Psoas muscle (tissue), 8 donors: ENCODE results near the gene ZNF382. TPM values are rescaled to one million over a fixed set of nuclear protein-coding genes. Genes with fewer than 3 reads are reported as not detected.

Experiments used
- ATAC-seq, 4 donors: fragments of 200-7000 bp; cut with Tn5 transposase; one replicate each; pipeline ENCODE4 v1.9.1; 2020; ENCODE audit warnings: moderate library complexity in 3 of 4, mild to moderate bottlenecking in 2 of 4
- DNase-seq, 2 donors: peaks; one replicate each; pipeline ENCODE4 v3.0.0-alpha.2; 2020
- H3K27ac ChIP-seq: fragments of 200-600 bp; one replicate; pipeline ENCODE4 v1.8.0; 2022
- H3K27me3 ChIP-seq, 3 donors: fragments of 200-600 bp in 1 of 3; one replicate each; pipeline versions ENCODE4 v1.6.1 to v1.8.0; 2013 to 2022; ENCODE audit warnings: low read length in 2 of 3, mild to moderate bottlenecking in 2 of 3, moderate library complexity in 1 of 3; ENCODE audit not compliant: insufficient read depth in 3 of 3
- H3K36me3 ChIP-seq, 2 donors: fragments of 200-600 bp in 1 of 2; one replicate each; pipeline versions ENCODE4 v1.6.1 to v1.8.0; 2013 to 2022; ENCODE audit warnings: low read depth in 1 of 2, mild to moderate bottlenecking in 1 of 2, moderate library complexity in 1 of 2; ENCODE audit not compliant: insufficient read depth in 1 of 2
- H3K4me1 ChIP-seq: fragments of 200-600 bp; one replicate; pipeline ENCODE4 v1.8.0; 2022
- H3K4me3 ChIP-seq: fragments of 200-600 bp; one replicate; pipeline ENCODE4 v1.8.0; 2022; ENCODE audit warnings: mild to moderate bottlenecking
- H3K9me3 ChIP-seq: fragments of 200-600 bp; one replicate; pipeline ENCODE4 v1.8.0; 2022
- WGBS, 3 donors: extraction: QIAGEN DNeasy Blood & Tissue Kit; methylation state at CpG; one replicate each; pipeline versions ENCODE4 v1.1.6 to v1.1.7; 2013; 5-methylcytosine and 5-hydroxymethylcytosine counted together
- intact Hi-C, 2 donors: fragments of 100-400 bp; cut with DNase I; formaldehyde crosslinking; loops; one replicate each; pipeline versions ENCODE4 v1.11.0 to v1.14.2; 2022
- long read RNA-seq, 2 donors: library from polyadenylated mRNA; unstranded; transcript quantifications; one replicate each; pipeline ENCODE4 v2.0.0, GENCODE V29; 2021
- polyA plus RNA-seq, 3 donors: library from polyadenylated mRNA; stranded (reverse); fragments of 200-250 nt; gene quantifications; one replicate each; pipeline ENCODE4 v1.2.3, GENCODE V29; 2013
- total RNA-seq, 4 donors: library from RNA; stranded (reverse); fragmentation: NEBNext Ultra II Directional in 2 of 4; extraction: Animal tissue kit (Norgen Biotek cat#: 25700) in 2 of 4; gene quantifications; one replicate each; pipeline versions ENCODE4 v1.2.1 to v1.2.4, GENCODE V29; 2021 to 2023
- TF ChIP-seq, protein P1 (sequence below): fragments of 200-600 bp; IDR thresholded peaks from one replicate; pipeline ENCODE4 v1.8.0; 2022; ENCODE audit warnings: antibody characterized with exemption
- donor health status: healthy with polysubstance abuse.
- donor health status: DM: no; HTN: no; CAD: no; lungs with moderate emphysema.
- donor health status: Bipolar disorder and iron deficiency.
- donor health status: healthy.
- donor health status: DM: yes; HTN: yes; CAD: no.
- donor health status: DM: no; HTN: no; CAD: no.
- donor health status: DM: no; HTN: no; CAD: no.
- donor health status: DM: yes; HTN: yes; CAD: no.

The ZNF382 gene
- total RNA-seq (1 to 10 TPM in 3 of 4 donors, under 1 TPM in 1; 0.61 to 6.7 (median 2.4) TPM), polyA plus RNA-seq (1 to 10 TPM in 2 of 3 donors, under 1 TPM in 1; 0.77 to 1.5 (median 1.2) TPM)
- long read RNA-seq, donor 1, partial matches to known transcripts: 0 of 1 reads
- long read RNA-seq, donor 1, other reads (novel, unspliced or antisense): 1 of 1 reads
- long read RNA-seq, donor 2, partial matches to known transcripts: 0 of 3 reads
- long read RNA-seq, donor 2, other reads (novel, unspliced or antisense): 3 of 3 reads

- H3K9me3 ChIP-seq: peaks cover 35% of the 10 kb centered on the region
- H3K4me3 ChIP-seq: peak within 1 kb of the TSS; percentile 84
- peaks cover 8% of the 10 kb centered on the region for H3K4me1 ChIP-seq
- TF ChIP-seq, protein P1, sequence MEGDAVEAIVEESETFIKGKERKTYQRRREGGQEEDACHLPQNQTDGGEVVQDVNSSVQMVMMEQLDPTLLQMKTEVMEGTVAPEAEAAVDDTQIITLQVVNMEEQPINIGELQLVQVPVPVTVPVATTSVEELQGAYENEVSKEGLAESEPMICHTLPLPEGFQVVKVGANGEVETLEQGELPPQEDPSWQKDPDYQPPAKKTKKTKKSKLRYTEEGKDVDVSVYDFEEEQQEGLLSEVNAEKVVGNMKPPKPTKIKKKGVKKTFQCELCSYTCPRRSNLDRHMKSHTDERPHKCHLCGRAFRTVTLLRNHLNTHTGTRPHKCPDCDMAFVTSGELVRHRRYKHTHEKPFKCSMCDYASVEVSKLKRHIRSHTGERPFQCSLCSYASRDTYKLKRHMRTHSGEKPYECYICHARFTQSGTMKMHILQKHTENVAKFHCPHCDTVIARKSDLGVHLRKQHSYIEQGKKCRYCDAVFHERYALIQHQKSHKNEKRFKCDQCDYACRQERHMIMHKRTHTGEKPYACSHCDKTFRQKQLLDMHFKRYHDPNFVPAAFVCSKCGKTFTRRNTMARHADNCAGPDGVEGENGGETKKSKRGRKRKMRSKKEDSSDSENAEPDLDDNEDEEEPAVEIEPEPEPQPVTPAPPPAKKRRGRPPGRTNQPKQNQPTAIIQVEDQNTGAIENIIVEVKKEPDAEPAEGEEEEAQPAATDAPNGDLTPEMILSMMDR: no peak
- intact Hi-C loops: no loop called here
- 1 to 2% (median 1%) methylated on average over 65 to 73 of the region's 73 CpGs for WGBS, 3 donors
- no peaks in the 10 kb centered on the region for H3K27me3 ChIP-seq
- peak; percentile 76 to 79 for DNase-seq
- H3K36me3 ChIP-seq: peaks cover 6 to 15% of the 10 kb centered on the region in 2 donors
- ATAC-seq: peak; percentile 78 to 90 (median 84)
- H3K27ac ChIP-seq: peak within 1 kb of the TSS; percentile 78
Observed at GRCh38 chr19:36605101-36605876, at the start of gene ZNF382. Gene ZNF382, plus strand, starts transcription at chr19:36605313. Its CDS starts 4,602 bp downstream, at chr19:36609915.

DNA sequence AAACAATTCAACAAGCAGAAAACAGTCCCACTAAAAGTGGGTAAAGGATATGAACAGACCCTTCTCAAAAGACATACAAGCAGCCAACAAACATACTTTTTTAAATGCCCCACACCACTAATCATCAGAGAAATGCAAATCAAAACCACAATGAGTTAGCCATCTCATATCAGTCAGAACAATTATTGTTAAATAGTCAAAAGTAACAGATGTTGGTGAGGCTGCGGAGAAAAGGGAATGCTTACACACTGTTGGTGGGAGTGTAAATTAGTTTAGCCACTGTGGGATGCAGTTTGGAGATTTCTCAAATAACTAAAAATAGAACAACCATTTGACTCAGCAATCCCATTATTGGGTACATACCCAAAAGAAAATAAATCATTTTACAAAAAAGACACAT lies 40.7 kb upstream of the ZNF382 start:
- no peaks in the 10 kb centered on the region for H3K27me3 ChIP-seq
- no peak overlapping the region for H3K27ac ChIP-seq
- no peak overlapping the region for H3K4me3 ChIP-seq
- ATAC-seq (no peak), DNase-seq (no peak)
- peaks cover 4 to 40% of the 10 kb centered on the region in 2 donors for H3K36me3 ChIP-seq
- intact Hi-C loops: no loop called here
- 96 to 97% (median 97%) methylated on average over 1 of the region's 1 CpG for WGBS, 3 donors
- no peaks in the 10 kb centered on the region for H3K4me1 ChIP-seq
- peaks cover 93% of the 10 kb centered on the region for H3K9me3 ChIP-seq
- TF ChIP-seq, protein P1: no peak

DNA sequence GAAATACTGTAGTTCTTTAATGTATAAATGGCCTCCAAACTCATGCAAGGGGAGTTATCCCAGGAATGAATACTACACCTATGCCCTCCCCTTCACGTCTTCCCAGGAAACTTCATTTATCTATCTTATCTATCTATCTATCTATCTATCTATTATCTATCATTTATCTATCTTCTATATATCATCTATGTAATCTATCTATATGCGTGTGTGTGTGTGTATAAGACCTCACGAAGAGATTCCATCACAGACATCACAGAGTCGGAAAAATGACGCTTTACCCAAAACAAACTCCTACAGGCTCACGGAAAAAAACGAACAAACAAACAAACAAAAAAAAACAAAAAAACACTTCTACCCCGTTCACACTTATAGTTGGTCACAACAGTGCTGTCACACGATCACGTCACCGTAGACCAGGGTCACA lies 32.5 kb upstream of the ZNF382 start:
- Histone ChIP-seq H3K27me3 (no peaks in the 10 kb centered on the region), H3K27ac (peak overlapping the region; percentile 91), H3K4me1 (peaks cover 5% of the 10 kb centered on the region), H3K9me3 (peaks cover 45% of the 10 kb centered on the region), H3K36me3 (peaks cover 7 to 56% of the 10 kb centered on the region in 2 donors), H3K4me3 (peak overlapping the region; percentile 97)
- ATAC-seq (no peak), DNase-seq (no peak)
- intact Hi-C loops: loop anchor here (2.0 to 5.0 kb wide), 2 partner anchors 44 to 45 kb away; partner anchors contain the start of gene ZNF260 (in 2 of the 2)
- TF ChIP-seq, protein P1: no peak
- 1 to 2% (median 1%) methylated on average over 11 of the region's 11 CpGs for WGBS, 3 donors

GRCh38 chr19:36573020-36573894 lies 31.9 kb upstream of the ZNF382 start, which contains the start of gene ZNF529:
Gene ZNF529, minus strand, starts transcription at chr19:36573292. Its CDS starts 946 bp downstream, at chr19:36572346.
- H3K36me3 ChIP-seq: peaks cover 7 to 53% of the 10 kb centered on the region in 2 donors
- H3K9me3 ChIP-seq: peaks cover 39% of the 10 kb centered on the region
- 0 to 1% (median 0%) methylated on average over 62 to 66 of the region's 66 CpGs for WGBS, 3 donors
- TF ChIP-seq, protein P1: no peak
- peak within 1 kb of the TSS; percentile 91 for H3K27ac ChIP-seq
- peak; percentile 98 to 100 (median 99) for ATAC-seq
- H3K4me3 ChIP-seq: peak within 1 kb of the TSS; percentile 97
- intact Hi-C loops: loop anchor here (2.0 to 5.0 kb wide), 2 partner anchors 44 to 46 kb away; partner anchors contain the start of gene ZNF260 (in 2 of the 2)
- no peaks in the 10 kb centered on the region for H3K27me3 ChIP-seq
- peaks cover 5% of the 10 kb centered on the region for H3K4me1 ChIP-seq
- peak; percentile 89 to 90 for DNase-seq
